ENCODE measurements around the gene CAMSAP3.

CAMSAP3 gene

GRCh38 chr19:7607212-7607873 lies 11.7 kb downstream of the CAMSAP3 start:
- Histone ChIP-seq H3K27ac (no peak overlapping the region), H3K4me3 (no peak overlapping the region), H3K27me3 (peaks cover 0 to 47% of the 10 kb centered on the region in 2 donors), H3K4me1 (peaks cover 0 to 4% (median 0%) of the 10 kb centered on the region in 4 donors), H3K9me3 (no peaks in the 10 kb centered on the region), H3K36me3 (peaks cover 0 to 33% (median 0%) of the 10 kb centered on the region in 3 donors)
- no peak for TF ChIP-seq CTCF (IDR thresholded peaks at IDR 0.05)
- DNase-seq: no peak
- intact Hi-C loops (cut with DNase I; ENCODE audit: low total_unique reads): no loop called here

- no peak for DNase-seq
- Histone ChIP-seq H3K27me3 (peaks cover 0 to 40% of the 10 kb centered on the region in 2 donors), H3K36me3 (peaks cover 0 to 38% (median 0%) of the 10 kb centered on the region in 3 donors), H3K4me1 (no peaks in the 10 kb centered on the region), H3K9me3 (no peaks in the 10 kb centered on the region), H3K4me3 (no peak overlapping the region), H3K27ac (no peak overlapping the region)
- TF ChIP-seq CTCF (IDR thresholded peaks at IDR 0.05): no peak
- intact Hi-C loops (cut with DNase I; ENCODE audit: low total_unique reads): no loop called here
Measured at GRCh38 chr19:7607874-7608560, 12.4 kb downstream of the CAMSAP3 start.

- Histone ChIP-seq H3K4me1 (no peaks in the 10 kb centered on the region), H3K9me3 (no peaks in the 10 kb centered on the region), H3K27ac (no peak overlapping the region), H3K36me3 (peaks cover 0 to 47% (median 0%) of the 10 kb centered on the region in 3 donors), H3K4me3 (no peak overlapping the region), H3K27me3 (peaks cover 0 to 16% of the 10 kb centered on the region in 2 donors)
- no peak for DNase-seq
- intact Hi-C loops (cut with DNase I; ENCODE audit: low total_unique reads): no loop called here
- TF ChIP-seq CTCF (IDR thresholded peaks at IDR 0.05): no peak
Measured at GRCh38 chr19:7610491-7611240, 15.0 kb downstream of the CAMSAP3 start.

GRCh38 chr19:7611541-7612279 lies 16.0 kb downstream of the CAMSAP3 start:
- Histone ChIP-seq H3K27ac (no peak overlapping the region), H3K4me1 (no peaks in the 10 kb centered on the region), H3K9me3 (no peaks in the 10 kb centered on the region), H3K4me3 (no peak overlapping the region), H3K27me3 (peaks cover 0 to 7% of the 10 kb centered on the region in 2 donors), H3K36me3 (peaks cover 0 to 50% (median 0%) of the 10 kb centered on the region in 3 donors)
- DNase-seq: no peak
- intact Hi-C loops (cut with DNase I; ENCODE audit: low total_unique reads): no loop called here
- TF ChIP-seq CTCF (IDR thresholded peaks at IDR 0.05): no peak
